ENCODE measurements around the gene RABL2B. TPM values are rescaled to one million over a fixed set of nuclear protein-coding genes. Genes with fewer than 3 reads are reported as not detected.
"Not testable (repeated sequence)": the region's sequence is repeated elsewhere in the genome, so short reads cannot be mapped to it uniquely, and the experiment has no call there.

RABL2B gene
- total RNA-seq, 1 experiment from 2014 or later: 6.3 TPM

- H3K4me3 ChIP-seq; H3K36me3 ChIP-seq; H3K27ac ChIP-seq; H3K9me3 ChIP-seq (replicated peaks); H3K27me3 ChIP-seq (replicated peaks); DNase-seq (ENCODE audit: low read depth in 1 of 2, low spot score in 2 of 2); H3K4me1 ChIP-seq (replicated peaks): not testable (repeated sequence)
These were observed 33.9 kb downstream of the RABL2B start for GRCh38 chr22:50749302-50750074.

- DNase-seq (ENCODE audit: low read depth in 1 of 2, low spot score in 2 of 2); H3K36me3 ChIP-seq; H3K4me3 ChIP-seq; H3K27me3 ChIP-seq (replicated peaks); H3K9me3 ChIP-seq (replicated peaks); H3K4me1 ChIP-seq (replicated peaks); H3K27ac ChIP-seq: not testable (repeated sequence)
These were observed 34.8 kb downstream of the RABL2B start for GRCh38 chr22:50748630-50749029.

GRCh38 chr22:50747521-50747920, 35.9 kb downstream of the RABL2B start:
- H3K9me3 ChIP-seq (replicated peaks); H3K4me3 ChIP-seq; H3K27me3 ChIP-seq (replicated peaks); H3K27ac ChIP-seq; DNase-seq (ENCODE audit: low read depth in 1 of 2, low spot score in 2 of 2); H3K4me1 ChIP-seq (replicated peaks); H3K36me3 ChIP-seq: not testable (repeated sequence)

- not testable (repeated sequence) for H3K36me3 ChIP-seq
These were observed 39.0 kb downstream of the RABL2B start for GRCh38 chr22:50744424-50744823.

GRCh38 chr22:50740714-50741113, 42.7 kb downstream of the RABL2B start:
- H3K4me1 ChIP-seq (replicated peaks); DNase-seq (ENCODE audit: low read depth in 1 of 2, low spot score in 2 of 2); H3K4me3 ChIP-seq; H3K36me3 ChIP-seq; H3K27ac ChIP-seq; H3K9me3 ChIP-seq (replicated peaks): not testable (repeated sequence)
- peaks cover 30% of the 10 kb centered on the region for H3K27me3 ChIP-seq (replicated peaks)

More at GRCh38 chr22:50744424-50744823, 39.0 kb downstream of the RABL2B start:
- H3K4me3 ChIP-seq; H3K27ac ChIP-seq; H3K9me3 ChIP-seq (replicated peaks); H3K4me1 ChIP-seq (replicated peaks); DNase-seq (ENCODE audit: low read depth in 1 of 2, low spot score in 2 of 2); H3K27me3 ChIP-seq (replicated peaks): not testable (repeated sequence)

- no peak for DNase-seq (ENCODE audit: low read depth in 1 of 2, low spot score in 2 of 2)
- H3K4me1 ChIP-seq (replicated peaks): no peaks in the 10 kb centered on the region
- H3K36me3 ChIP-seq: no peaks in the 10 kb centered on the region
- H3K27me3 ChIP-seq (replicated peaks): peaks cover 32% of the 10 kb centered on the region
- no peak overlapping the region for H3K4me3 ChIP-seq
- no peaks in the 10 kb centered on the region for H3K9me3 ChIP-seq (replicated peaks)
- no peak overlapping the region for H3K27ac ChIP-seq
These were observed 43.5 kb downstream of the RABL2B start for GRCh38 chr22:50739894-50740293.

- Histone ChIP-seq H3K4me1 (replicated peaks) (no peaks in the 10 kb centered on the region), H3K27me3 (replicated peaks) (peaks cover 32% of the 10 kb centered on the region), H3K9me3 (replicated peaks) (no peaks in the 10 kb centered on the region), H3K36me3 (no peaks in the 10 kb centered on the region), H3K27ac (no peak overlapping the region), H3K4me3 (no peak overlapping the region)
- no peak for DNase-seq (ENCODE audit: low read depth in 1 of 2, low spot score in 2 of 2)
These were observed 44.2 kb downstream of the RABL2B start for GRCh38 chr22:50739279-50739691.

GRCh38 chr22:50738649-50739227, 44.7 kb downstream of the RABL2B start:
- Histone ChIP-seq H3K36me3 (no peaks in the 10 kb centered on the region), H3K27ac (no peak overlapping the region), H3K4me3 (no peak overlapping the region), H3K9me3 (replicated peaks) (no peaks in the 10 kb centered on the region), H3K4me1 (replicated peaks) (no peaks in the 10 kb centered on the region), H3K27me3 (replicated peaks) (peaks cover 34% of the 10 kb centered on the region)
- no peak for DNase-seq (ENCODE audit: low read depth in 1 of 2, low spot score in 2 of 2)

- H3K36me3 ChIP-seq: no peaks in the 10 kb centered on the region
- H3K4me1 ChIP-seq (replicated peaks): no peaks in the 10 kb centered on the region
- no peak within 1 kb of the TSS for H3K27ac ChIP-seq
- H3K9me3 ChIP-seq (replicated peaks): no peaks in the 10 kb centered on the region
- no peak for DNase-seq (ENCODE audit: low read depth in 1 of 2, low spot score in 2 of 2)
- no peak within 1 kb of the TSS for H3K4me3 ChIP-seq
- H3K27me3 ChIP-seq (replicated peaks): peaks cover 34% of the 10 kb centered on the region
These were observed 45.4 kb downstream of the RABL2B start, which contains the start of gene ACR for GRCh38 chr22:50737728-50738648. TSS of gene ACR (plus strand) at chr22:50738204. CDS start at chr22:50738236, 32 bp downstream.

GRCh38 chr22:50735739-50736030, 47.8 kb downstream of the RABL2B start:
- Histone ChIP-seq H3K9me3 (replicated peaks) (no peaks in the 10 kb centered on the region), H3K4me1 (replicated peaks) (peaks cover 6% of the 10 kb centered on the region), H3K4me3 (no peak overlapping the region), H3K36me3 (no peaks in the 10 kb centered on the region), H3K27ac (no peak overlapping the region), H3K27me3 (replicated peaks) (peaks cover 41% of the 10 kb centered on the region)
- DNase-seq (ENCODE audit: low read depth in 1 of 2, low spot score in 2 of 2): no peak

- H3K9me3 ChIP-seq (replicated peaks): no peaks in the 10 kb centered on the region
- peaks cover 6% of the 10 kb centered on the region for H3K4me1 ChIP-seq (replicated peaks)
- no peak overlapping the region for H3K27ac ChIP-seq
- no peak overlapping the region for H3K4me3 ChIP-seq
- no peaks in the 10 kb centered on the region for H3K36me3 ChIP-seq
- peaks cover 41% of the 10 kb centered on the region for H3K27me3 ChIP-seq (replicated peaks)
- DNase-seq (ENCODE audit: low read depth in 1 of 2, low spot score in 2 of 2): peak in 1 of 2 experiments; percentile 27
These were observed 48.3 kb downstream of the RABL2B start for GRCh38 chr22:50734986-50735738.

- H3K4me3 ChIP-seq: no peak overlapping the region
- peaks cover 6% of the 10 kb centered on the region for H3K4me1 ChIP-seq (replicated peaks)
- peak in 1 of 2 experiments; percentile 29 for DNase-seq (ENCODE audit: low read depth in 1 of 2, low spot score in 2 of 2)
- no peaks in the 10 kb centered on the region for H3K9me3 ChIP-seq (replicated peaks)
- H3K36me3 ChIP-seq: no peaks in the 10 kb centered on the region
- H3K27ac ChIP-seq: no peak overlapping the region
- H3K27me3 ChIP-seq (replicated peaks): peaks cover 34% of the 10 kb centered on the region
These were observed 49.1 kb downstream of the RABL2B start for GRCh38 chr22:50734343-50734771.

GRCh38 chr22:50733521-50734342, 49.7 kb downstream of the RABL2B start:
- peaks cover 32% of the 10 kb centered on the region for H3K27me3 ChIP-seq (replicated peaks)
- no peak overlapping the region for H3K27ac ChIP-seq
- H3K4me3 ChIP-seq: no peak overlapping the region
- H3K36me3 ChIP-seq: no peaks in the 10 kb centered on the region
- DNase-seq (ENCODE audit: low read depth in 1 of 2, low spot score in 2 of 2): peak in 1 of 2 experiments; percentile 26
- H3K9me3 ChIP-seq (replicated peaks): no peaks in the 10 kb centered on the region
- H3K4me1 ChIP-seq (replicated peaks): peaks cover 6% of the 10 kb centered on the region
